ENCODE measurements around the gene SLX9.

The SLX9 gene

DNA sequence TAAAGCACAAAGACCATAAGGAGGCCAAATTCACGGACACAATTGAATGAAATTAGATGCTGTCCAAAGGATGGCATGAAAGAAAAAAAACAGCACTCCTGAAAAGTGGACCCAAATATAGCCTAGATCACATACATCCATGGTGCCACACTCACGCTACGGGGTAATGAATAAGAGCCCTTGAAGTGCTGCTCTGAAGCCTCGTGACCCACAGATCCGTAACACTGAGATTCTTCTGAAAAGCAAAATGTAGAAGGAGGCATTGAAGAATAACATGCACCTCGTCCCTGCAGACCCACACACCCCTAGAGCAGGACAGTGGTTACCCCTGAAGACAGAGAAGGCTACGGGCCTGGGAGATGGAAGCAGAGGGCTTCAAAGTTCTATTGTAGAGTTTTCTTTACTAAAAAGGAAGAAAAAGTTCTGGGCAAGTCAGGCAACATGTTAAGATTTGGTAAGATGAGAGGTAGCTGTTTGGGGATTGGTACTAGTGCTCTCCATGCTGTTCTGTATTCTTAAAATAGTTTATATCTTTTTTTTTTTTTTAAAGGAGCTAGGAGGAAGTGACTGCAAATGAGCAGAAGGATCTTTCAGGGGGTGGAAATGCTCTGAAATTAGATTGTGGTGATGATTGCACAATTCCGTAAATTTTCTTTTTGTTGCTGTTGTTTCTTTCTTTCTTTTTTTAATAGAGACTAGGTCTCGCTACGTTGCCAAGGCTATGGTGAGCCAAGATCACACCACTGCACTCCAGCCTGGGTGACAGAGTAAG lies 15.0 kb upstream of the SLX9 start:
- DNase-seq (ENCODE audit: low read depth), result peak; percentile 83
- H3K4me3 ChIP-seq (ENCODE audit: low read length), result no peak overlapping the region
- TF ChIP-seq, protein P1, sequence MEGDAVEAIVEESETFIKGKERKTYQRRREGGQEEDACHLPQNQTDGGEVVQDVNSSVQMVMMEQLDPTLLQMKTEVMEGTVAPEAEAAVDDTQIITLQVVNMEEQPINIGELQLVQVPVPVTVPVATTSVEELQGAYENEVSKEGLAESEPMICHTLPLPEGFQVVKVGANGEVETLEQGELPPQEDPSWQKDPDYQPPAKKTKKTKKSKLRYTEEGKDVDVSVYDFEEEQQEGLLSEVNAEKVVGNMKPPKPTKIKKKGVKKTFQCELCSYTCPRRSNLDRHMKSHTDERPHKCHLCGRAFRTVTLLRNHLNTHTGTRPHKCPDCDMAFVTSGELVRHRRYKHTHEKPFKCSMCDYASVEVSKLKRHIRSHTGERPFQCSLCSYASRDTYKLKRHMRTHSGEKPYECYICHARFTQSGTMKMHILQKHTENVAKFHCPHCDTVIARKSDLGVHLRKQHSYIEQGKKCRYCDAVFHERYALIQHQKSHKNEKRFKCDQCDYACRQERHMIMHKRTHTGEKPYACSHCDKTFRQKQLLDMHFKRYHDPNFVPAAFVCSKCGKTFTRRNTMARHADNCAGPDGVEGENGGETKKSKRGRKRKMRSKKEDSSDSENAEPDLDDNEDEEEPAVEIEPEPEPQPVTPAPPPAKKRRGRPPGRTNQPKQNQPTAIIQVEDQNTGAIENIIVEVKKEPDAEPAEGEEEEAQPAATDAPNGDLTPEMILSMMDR (conservative IDR thresholded peaks at IDR 0.05; ENCODE audit: low read length), result no peak

DNA sequence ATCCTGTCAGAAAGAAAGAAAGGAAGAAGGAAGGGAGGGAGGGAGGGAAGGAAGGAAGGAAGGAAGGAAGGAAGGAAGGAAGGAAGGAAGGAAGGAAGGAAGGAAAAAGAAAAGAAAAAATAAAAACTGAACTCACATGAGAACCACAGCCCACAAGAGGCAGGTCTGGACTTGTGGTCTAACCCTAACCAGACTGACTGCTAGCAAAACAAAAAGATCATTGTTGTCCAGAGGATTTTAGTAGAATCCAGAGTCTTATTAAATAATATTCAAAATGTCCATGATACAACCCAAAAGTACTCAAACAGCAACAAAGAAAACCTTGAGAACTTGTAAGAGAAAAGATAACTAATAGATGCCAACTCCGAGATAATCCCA lies 14.5 kb upstream of the SLX9 start:
- TF ChIP-seq, protein P1 (conservative IDR thresholded peaks at IDR 0.05; ENCODE audit: low read length), result no peak
- peak; percentile 48 for DNase-seq (ENCODE audit: low read depth)

GRCh38 chr21:44926331-44927101 lies 13.3 kb upstream of the SLX9 start:
- TF ChIP-seq, protein P1 (conservative IDR thresholded peaks at IDR 0.05; ENCODE audit: low read length), result no peak
- peak; percentile 48 for DNase-seq (ENCODE audit: low read depth)
- no peak overlapping the region for H3K4me3 ChIP-seq (ENCODE audit: low read length)

More for the DNA sequence above, 14.5 kb upstream of the SLX9 start:
- H3K4me3 ChIP-seq (ENCODE audit: low read length), result no peak overlapping the region

- no peak for DNase-seq (ENCODE audit: low read depth)
- TF ChIP-seq, protein P1 (conservative IDR thresholded peaks at IDR 0.05; ENCODE audit: low read length), result no peak
- H3K4me3 ChIP-seq (ENCODE audit: low read length), result no peak overlapping the region
These were observed 12.6 kb upstream of the SLX9 start for GRCh38 chr21:44927259-44927586.

DNA sequence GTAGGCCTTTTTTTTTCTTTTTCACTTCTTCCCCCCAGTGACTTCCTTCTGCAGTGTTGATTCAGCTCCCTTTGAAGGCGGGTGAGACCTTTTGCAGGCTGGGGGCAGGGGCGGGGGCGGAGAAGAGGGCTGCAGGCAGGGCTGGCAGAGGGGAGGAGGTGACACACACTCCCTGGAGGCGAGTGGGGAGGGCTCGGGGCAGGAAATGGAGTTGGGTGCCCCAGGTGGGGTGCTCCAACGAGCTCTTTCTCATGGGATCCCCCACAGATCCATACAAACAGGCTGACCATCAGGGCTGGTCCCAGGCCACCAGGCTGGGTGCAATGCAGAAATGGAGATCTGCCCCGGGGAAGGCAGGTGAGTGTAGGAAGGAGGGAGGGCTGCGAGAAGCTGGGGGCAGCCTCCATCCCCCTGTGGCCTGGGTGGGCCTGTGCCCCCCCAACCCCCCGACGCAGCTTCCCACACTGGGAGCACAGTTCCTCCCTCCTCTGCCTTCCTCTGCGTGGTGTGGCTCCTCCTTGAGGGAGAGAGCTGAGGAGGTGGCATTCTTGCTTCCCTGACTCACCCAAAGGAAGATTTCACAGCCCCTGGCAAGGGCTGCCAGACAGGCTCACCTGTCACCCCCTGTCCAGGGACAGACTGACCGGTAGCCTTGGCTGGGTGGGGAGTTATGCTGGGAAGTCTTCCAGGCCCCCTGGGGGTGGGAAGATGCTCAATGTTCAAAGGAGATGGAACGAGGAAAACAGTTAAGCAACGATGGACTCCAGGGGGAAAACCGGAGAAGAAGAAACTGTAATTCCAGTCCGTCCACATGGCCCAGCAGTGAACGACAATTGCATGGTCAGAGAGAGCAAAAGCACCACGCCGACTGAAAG lies 12.0 kb upstream of the SLX9 start:
- H3K4me3 ChIP-seq (ENCODE audit: low read length), result peak overlapping the region; percentile 40
- TF ChIP-seq, protein P1 (conservative IDR thresholded peaks at IDR 0.05; ENCODE audit: low read length), result peak; percentile 38
- peak; percentile 85 for DNase-seq (ENCODE audit: low read depth)

GRCh38 chr21:44928500-44929241 lies 11.2 kb upstream of the SLX9 start:
- H3K4me3 ChIP-seq (ENCODE audit: low read length), result peak overlapping the region; percentile 40; the same call in 1 of the 2 replicates

More at GRCh38 chr21:44928500-44929241, 11.2 kb upstream of the SLX9 start:
- peak; percentile 91 for DNase-seq (ENCODE audit: low read depth)
